Neural progenitor cell (in vitro differentiated cells): Measurements from ENCODE around the gene QKI. TPM values are rescaled to one million over a fixed set of nuclear protein-coding genes. Genes with fewer than 3 reads are reported as not detected.

Experiments
- DNase-seq: peaks from one replicate; pipeline ENCODE4 v3.0.0-alpha.2; 2016; ENCODE audit warnings: low spot score
- H2AFZ ChIP-seq: fragments of 200-600 bp; sonication (generic); replicated peaks from 2 replicates; pipeline ENCODE4 v1.6.1; 2016; ENCODE audit warnings: antibody characterized with exemption
- H3F3A ChIP-seq: fragments of 200-600 bp; sonication (generic); 2 replicates; pipeline ENCODE4 v1.6.1; 2016; ENCODE audit warnings: antibody characterized with exemption, low read depth
- H3K27ac ChIP-seq: fragments of 200-600 bp; sonication (generic); 2 replicates; pipeline ENCODE4 v1.5.1; 2016; ENCODE audit warnings: mild to moderate bottlenecking
- H3K27me3 ChIP-seq: fragments of 200-600 bp; sonication (generic); 2 replicates; pipeline ENCODE4 v1.6.1; 2016; ENCODE audit warnings: mild to moderate bottlenecking, moderate library complexity
- H3K36me3 ChIP-seq: fragments of 200-600 bp; sonication (generic); 2 replicates; pipeline ENCODE4 v1.5.1; 2016
- H3K4me1 ChIP-seq: fragments of 200-600 bp; sonication (generic); 2 replicates; pipeline ENCODE4 v1.6.1; 2016; ENCODE audit warnings: mixed run types
- H3K4me2 ChIP-seq: fragments of 200-600 bp; sonication (generic); 2 replicates; pipeline ENCODE4 v1.6.1; 2016
- H3K4me3 ChIP-seq: fragments of 200-600 bp; sonication (generic); 2 replicates; pipeline ENCODE4 v1.5.1; 2016
- H3K79me2 ChIP-seq: fragments of 200-600 bp; sonication (generic); 2 replicates; pipeline ENCODE4 v1.6.1; 2016; ENCODE audit warnings: low read depth
- H3K9ac ChIP-seq: fragments of 200-600 bp; sonication (generic); 2 replicates; pipeline ENCODE4 v1.6.1; 2016
- H3K9me3 ChIP-seq: fragments of 200-600 bp; sonication (generic); 2 replicates; pipeline ENCODE4 v1.5.1; 2016; ENCODE audit warnings: low read depth
- H4K20me1 ChIP-seq: fragments of 200-600 bp; sonication (generic); 2 replicates; pipeline ENCODE4 v1.6.1; 2016; ENCODE audit warnings: low read depth
- H3K27ac Mint-ChIP-seq: 3 replicates; pipeline ENCODE4 v1.8.0; 2021; ENCODE audit warnings: mixed read lengths
- H3K27me3 Mint-ChIP-seq: 2 replicates; pipeline ENCODE4 v1.8.0; 2022; ENCODE audit warnings: low read depth, mild to moderate bottlenecking, inconsistent platforms, moderate library complexity, mixed read lengths; ENCODE audit not compliant: insufficient read depth
- H3K36me3 Mint-ChIP-seq: 3 replicates; pipeline ENCODE4 v1.8.0; 2021; ENCODE audit warnings: mixed read lengths
- H3K4me1 Mint-ChIP-seq: 3 replicates; pipeline ENCODE4 v1.8.0; 2021; ENCODE audit warnings: mixed read lengths
- H3K4me3 Mint-ChIP-seq: 3 replicates; pipeline ENCODE4 v1.8.0; 2021; ENCODE audit warnings: mild to moderate bottlenecking, moderate library complexity, mixed read lengths
- H3K9me3 Mint-ChIP-seq: 3 replicates; pipeline ENCODE4 v1.8.0; 2020; ENCODE audit warnings: mixed read lengths
- CTCF ChIP-seq: fragments of 200-600 bp; sonication (generic); IDR thresholded peaks from 2 replicates; pipeline ENCODE4 v1.5.1; 2017; ENCODE audit warnings: antibody characterized with exemption, mild to moderate bottlenecking
- EZH2 ChIP-seq: fragments of 200-600 bp; sonication (generic); IDR thresholded peaks from 2 replicates; pipeline ENCODE4 v1.6.1; 2017; ENCODE audit warnings: antibody characterized with exemption, mild to moderate bottlenecking, moderate library complexity
- EZH2phosphoT487 ChIP-seq: fragments of 200-600 bp; sonication (generic); IDR thresholded peaks from 2 replicates; pipeline ENCODE4 v1.6.1; 2017; ENCODE audit warnings: antibody characterized with exemption
- total RNA-seq: library from RNA; depleted of rRNA; stranded (reverse); fragments of >200 nt; gene quantifications from 2 replicates; pipeline ENCODE4 v1.2.3, GENCODE V29; 2015; ENCODE audit warnings: low replicate concordance

Gene QKI
- total RNA-seq, 1 donor from 2014 or later, result 212 TPM

- DNase-seq, result no peak
- peaks cover 2% of the 10 kb centered on the region for H3K9me3 Mint-ChIP-seq
- H3K9me3 ChIP-seq, result no peaks in the 10 kb centered on the region
- H2AFZ ChIP-seq, result no peak overlapping the region
- no peak overlapping the region for H3K9ac ChIP-seq
- no peaks in the 10 kb centered on the region for H3K27me3 ChIP-seq
- H3K4me3 ChIP-seq, result no peak overlapping the region
- H3K4me1 ChIP-seq, result peaks cover 34% of the 10 kb centered on the region
- TF ChIP-seq CTCF, result no peak
- no peak for TF ChIP-seq EZH2phosphoT487
- no peak for TF ChIP-seq EZH2
- no peaks in the 10 kb centered on the region for H4K20me1 ChIP-seq
- H3K4me2 ChIP-seq, result no peak overlapping the region
- peak overlapping the region; percentile 57 for H3K27ac Mint-ChIP-seq
- H3K79me2 ChIP-seq, result no peaks in the 10 kb centered on the region
- no peaks in the 10 kb centered on the region for H3K36me3 Mint-ChIP-seq
- no peak overlapping the region for H3K4me3 Mint-ChIP-seq
- peaks cover 93% of the 10 kb centered on the region for H3K4me1 Mint-ChIP-seq
- H3K36me3 ChIP-seq, result no peaks in the 10 kb centered on the region
- H3K27ac ChIP-seq, result no peak overlapping the region
- peaks cover 29% of the 10 kb centered on the region for H3F3A ChIP-seq
- peaks cover 9% of the 10 kb centered on the region for H3K27me3 Mint-ChIP-seq
Observed at GRCh38 chr6:163400509-163400908, 14.0 kb upstream of the QKI start.

GRCh38 chr6:163401039-163401885 is 13.3 kb upstream of the QKI start:
- Mint-ChIP-seq H3K4me3 (peak overlapping the region; percentile 54), H3K27ac (peak overlapping the region; percentile 96), H3K27me3 (peaks cover 9% of the 10 kb centered on the region), H3K36me3 (no peaks in the 10 kb centered on the region), H3K4me1 (peaks cover 93% of the 10 kb centered on the region), H3K9me3 (peaks cover 2% of the 10 kb centered on the region)
- DNase-seq, result no peak
- Histone ChIP-seq H3K4me2 (no peak overlapping the region), H2AFZ (no peak overlapping the region), H3K9me3 (no peaks in the 10 kb centered on the region), H3K27ac (no peak overlapping the region), H4K20me1 (no peaks in the 10 kb centered on the region), H3K36me3 (no peaks in the 10 kb centered on the region), H3F3A (peaks cover 22% of the 10 kb centered on the region), H3K27me3 (no peaks in the 10 kb centered on the region), H3K9ac (no peak overlapping the region), H3K4me3 (no peak overlapping the region), H3K79me2 (no peaks in the 10 kb centered on the region), H3K4me1 (peaks cover 27% of the 10 kb centered on the region)
- TF ChIP-seq EZH2phosphoT487 (no peak), EZH2 (no peak), CTCF (no peak)

- H3K9me3 ChIP-seq, result no peaks in the 10 kb centered on the region
- Mint-ChIP-seq H3K4me1 (peaks cover 82% of the 10 kb centered on the region), H3K36me3 (no peaks in the 10 kb centered on the region), H3K4me3 (no peak overlapping the region), H3K9me3 (peaks cover 2% of the 10 kb centered on the region), H3K27me3 (peaks cover 4% of the 10 kb centered on the region), H3K27ac (no peak overlapping the region)
- H3K36me3 ChIP-seq, result no peaks in the 10 kb centered on the region
- H3F3A ChIP-seq, result peaks cover 12% of the 10 kb centered on the region
- no peaks in the 10 kb centered on the region for H3K27me3 ChIP-seq
- no peak overlapping the region for H3K4me3 ChIP-seq
- H2AFZ ChIP-seq, result no peak overlapping the region
- no peaks in the 10 kb centered on the region for H3K79me2 ChIP-seq
- H3K9ac ChIP-seq, result no peak overlapping the region
- H3K27ac ChIP-seq, result no peak overlapping the region
- peaks cover 17% of the 10 kb centered on the region for H3K4me1 ChIP-seq
- H4K20me1 ChIP-seq, result no peaks in the 10 kb centered on the region
- no peak for DNase-seq
- TF ChIP-seq CTCF (no peak), EZH2phosphoT487 (no peak), EZH2 (no peak)
- no peak overlapping the region for H3K4me2 ChIP-seq
Observed at GRCh38 chr6:163402616-163403015, 11.9 kb upstream of the QKI start.
